Measurements from ENCODE around the gene ACBD3. TPM values are rescaled to one million over a fixed set of nuclear protein-coding genes. Genes with fewer than 3 reads are reported as not detected.

Gene ACBD3
- total and polyA plus RNA-seq, 10 of the 15 experiments (the other 5 are each of a cell fraction or from before 2014, with no cell fraction given): 7.5 to 27.9 (median 20.3) TPM

- TF ChIP-seq EGR1 (IDR thresholded peaks at IDR 0.05; ENCODE audit: borderline replicate concordance in 1 of 2, low read depth in 2 of 2, low read length in 2 of 2) (peak; percentile 58 to 100), POLR2A (IDR thresholded peaks at IDR 0.05; ENCODE audit: low read depth, low read length) (peak; percentile 95), IKZF2 (IDR thresholded peaks at IDR 0.05) (peak; percentile 17 to 21; a peak in 2 of 4 replicates), TCF3 (IDR thresholded peaks at IDR 0.05; ENCODE audit: borderline replicate concordance, insufficient read depth, low read depth, low read length) (peak; percentile 91), SMAD5 (IDR thresholded peaks at IDR 0.05; ENCODE audit: low read depth) (no peak), ETV6 (conservative IDR thresholded peaks at IDR 0.05 in 1 of 2, IDR thresholded peaks at IDR 0.05 in 1 of 2; ENCODE audit: borderline replicate concordance in 1 of 2, low read depth in 1 of 2) (peak in 1 of 2 experiments; percentile 33; a peak in 1 of 4 replicates), CBFB (IDR thresholded peaks at IDR 0.05; ENCODE audit: low read depth) (0 out of 2 replicates have a peak, but pooled peaks have one; percentile 30)
Observed at GRCh38 chr1:226110249-226111097, 76.1 kb downstream of the ACBD3 start (continued).

GRCh38 chr1:226109829-226110248 lies 76.7 kb downstream of the ACBD3 start:
- Histone ChIP-seq H4K20me1 (ENCODE audit: control insufficient read depth, insufficient read depth) (no peaks in the 10 kb centered on the region), H3K79me2 (ENCODE audit: control insufficient read depth, insufficient read depth, low read length) (no peaks in the 10 kb centered on the region), H3K36me3 (ENCODE audit: control insufficient read depth in 2 of 2, insufficient read depth in 2 of 2, low read length in 1 of 2) (no peaks in the 10 kb centered on the region), H3K4me2 (ENCODE audit: control insufficient read depth, insufficient read depth) (peak overlapping the region; percentile 99), H2AFZ (ENCODE audit: control insufficient read depth, low read depth, low read length) (peak overlapping the region; percentile 93), H3K9me3 (replicated peaks; ENCODE audit: control insufficient read depth, insufficient read depth, low read length) (no peaks in the 10 kb centered on the region), H3K4me1 (ENCODE audit: control insufficient read depth, insufficient read depth, low read length) (peaks cover 23% of the 10 kb centered on the region), H3K27ac (ENCODE audit: control insufficient read depth, insufficient read depth) (peak overlapping the region; percentile 92), H3K4me3 (peak overlapping the region; percentile 77), H3K9ac (ENCODE audit: control insufficient read depth, insufficient read depth, low read length) (peak overlapping the region; percentile 91), H3K27me3 (replicated peaks in 1 of 2; ENCODE audit: control insufficient read depth in 2 of 2, insufficient read depth in 2 of 2, low read length in 1 of 2) (no peaks in the 10 kb centered on the region)
- DNase-seq (ENCODE audit: low read depth, low spot score) (no peak), FAIRE-seq (no peak), ATAC-seq (peak; percentile 71)
- RAD21 ChIA-PET (ENCODE audit: unreplicated experiment): interaction anchor here (1.2 to 6.3 kb wide), 10 partner anchors 11 to 132 kb away, joined by 4 to 56 read pairs (median 8); partner anchors contain the start of genes H3-3A and SDE2
- 0% methylated on average over 24 of the region's 57 CpGs for WGBS (ENCODE audit: insufficient coverage, insufficient replicate concordance, low lambda C conversion rate, missing lambda C conversion rate)
- SMC1A ChIA-PET (ENCODE audit: uncharacterized antibody, unreplicated experiment): interaction anchor here (0.6 to 4.6 kb wide), 14 partner anchors 8 to 118 kb away, joined by 3 to 39 read pairs (median 5); no protein-coding TSS in a partner anchor
- intact Hi-C loops (cut with micrococcal nuclease; ENCODE audit: unreplicated experiment): loop anchor here (2.0 to 10.0 kb wide), 3 partner anchors 45 to 643 kb away; partner anchors contain the start of gene SRP9
- CTCF ChIA-PET: interaction anchor here (0.5 to 6.5 kb wide), 13 partner anchors 10 to 223 kb away, joined by 3 to 96 read pairs (median 3); partner anchors contain the start of genes H3-3A and SDE2
- BruUV-seq (replicated peaks): no TSS peak
- POLR2A ChIA-PET: interaction anchor here (0.6 to 6.0 kb wide), 7 partner anchors 10 to 123 kb away, joined by 3 to 37 read pairs (median 6); partner anchors contain the start of gene H3-3A
- in situ Hi-C loops (cut with MboI): no loop called here
- TF ChIP-seq JUND (IDR thresholded peaks at IDR 0.05; ENCODE audit: low read depth, low read length): no peak
- TF ChIP-seq EED (IDR thresholded peaks at IDR 0.05; ENCODE audit: low read depth): no peak
- no peak for TF ChIP-seq ATF2 (IDR thresholded peaks at IDR 0.05; ENCODE audit: low read length)
- no peak for TF ChIP-seq TCF3 (IDR thresholded peaks at IDR 0.05; ENCODE audit: borderline replicate concordance, insufficient read depth, low read depth, low read length)
- no peak for TF ChIP-seq MXI1 (IDR thresholded peaks at IDR 0.05; ENCODE audit: low read depth, low read length)
- TF ChIP-seq IKZF1 (conservative IDR thresholded peaks at IDR 0.05): no peak
- TF ChIP-seq NFYB (IDR thresholded peaks at IDR 0.05; ENCODE audit: insufficient read depth, low read depth, low read length): no peak
- no peak for TF ChIP-seq SREBF1 (IDR thresholded peaks at IDR 0.05; ENCODE audit: low read length)
- TF ChIP-seq SP1 (IDR thresholded peaks at IDR 0.05; ENCODE audit: low read depth, low read length): no peak
- no peak for TF ChIP-seq TCF12 (IDR thresholded peaks at IDR 0.05; ENCODE audit: low read depth, low read length)
- TF ChIP-seq LARP7 (IDR thresholded peaks at IDR 0.05): no peak
- TF ChIP-seq KDM1A (IDR thresholded peaks at IDR 0.05; ENCODE audit: borderline replicate concordance): no peak
- peak; percentile 17; the same call in 1 of the 2 replicates for TF ChIP-seq CREM (IDR thresholded peaks at IDR 0.05; ENCODE audit: low read depth)
- TF ChIP-seq CHD1 (IDR thresholded peaks at IDR 0.05; ENCODE audit: low read depth, low read length): no peak
- TF ChIP-seq IKZF2 (IDR thresholded peaks at IDR 0.05): 0 out of 4 replicates have a peak, but pooled peaks of 1 of the 2 experiments have one; percentile 30
- TF ChIP-seq IRF3 (IDR thresholded peaks at IDR 0.05): no peak

All from GM12878 (cell line).